Glutamatergic neuron (in vitro differentiated cells): ENCODE data around the gene EPS8L1. TPM values are rescaled to one million over a fixed set of nuclear protein-coding genes. Genes with fewer than 3 reads are reported as not detected.
"Not testable (repeated sequence)": the region's sequence is repeated elsewhere in the genome, so short reads cannot be mapped to it uniquely, and the experiment has no call there.

Experiments used
- DNase-seq: peaks from one replicate; pipeline ENCODE4 v3.0.0; 2022
- H3K27ac Mint-ChIP-seq: one replicate; pipeline ENCODE4 v1.8.0; 2020; ENCODE audit warnings: mild to moderate bottlenecking, mixed read lengths, inconsistent platforms; ENCODE audit not compliant: unreplicated experiment
- H3K27me3 Mint-ChIP-seq: one replicate; pipeline ENCODE4 v1.8.0; 2020; ENCODE audit warnings: mild to moderate bottlenecking, moderate library complexity, mixed read lengths, inconsistent platforms; ENCODE audit not compliant: unreplicated experiment
- H3K36me3 Mint-ChIP-seq: one replicate; pipeline ENCODE4 v1.8.0; 2020; ENCODE audit warnings: mild to moderate bottlenecking, mixed read lengths, inconsistent platforms; ENCODE audit not compliant: unreplicated experiment
- H3K4me1 Mint-ChIP-seq: one replicate; pipeline ENCODE4 v1.8.0; 2020; ENCODE audit warnings: mild to moderate bottlenecking, low read depth, mixed read lengths, inconsistent platforms; ENCODE audit not compliant: unreplicated experiment
- H3K4me3 Mint-ChIP-seq: one replicate; pipeline ENCODE4 v1.8.0; 2020; ENCODE audit warnings: mild to moderate bottlenecking, mixed read lengths, inconsistent platforms; ENCODE audit not compliant: unreplicated experiment
- H3K9me3 Mint-ChIP-seq: one replicate; pipeline ENCODE4 v1.8.0; 2020; ENCODE audit warnings: mild to moderate bottlenecking, moderate library complexity, mixed read lengths, inconsistent platforms; ENCODE audit not compliant: unreplicated experiment
- long read RNA-seq: library from polyadenylated mRNA; unstranded; transcript quantifications from one replicate; pipeline ENCODE4 v2.0.0, GENCODE V29; 2020; ENCODE audit not compliant: unreplicated experiment
- total RNA-seq: library from RNA; stranded (reverse); fragmentation: NEBNext Ultra II Directional; extraction: Animal tissue kit (Norgen Biotek cat#: 25700); gene quantifications from one replicate; pipeline ENCODE4 v1.2.1, GENCODE V29; 2021; ENCODE audit not compliant: unreplicated experiment
- TF ChIP-seq, protein P1 (sequence below): fragments of 200-600 bp; sonication (generic); IDR thresholded peaks from one replicate; pipeline ENCODE4 v1.5.0; 2021; ENCODE audit not compliant: partially characterized antibody, unreplicated experiment

EPS8L1 gene
- 114 TPM for total RNA-seq
- long read RNA-seq, transcript EPS8L1-206 (2 exons, 745 nt): major isoform, 86 of 92 reads
- long read RNA-seq, partial matches to known transcripts: 2 of 92 reads
- long read RNA-seq, other reads (novel, unspliced or antisense): 4 of 92 reads

DNA sequence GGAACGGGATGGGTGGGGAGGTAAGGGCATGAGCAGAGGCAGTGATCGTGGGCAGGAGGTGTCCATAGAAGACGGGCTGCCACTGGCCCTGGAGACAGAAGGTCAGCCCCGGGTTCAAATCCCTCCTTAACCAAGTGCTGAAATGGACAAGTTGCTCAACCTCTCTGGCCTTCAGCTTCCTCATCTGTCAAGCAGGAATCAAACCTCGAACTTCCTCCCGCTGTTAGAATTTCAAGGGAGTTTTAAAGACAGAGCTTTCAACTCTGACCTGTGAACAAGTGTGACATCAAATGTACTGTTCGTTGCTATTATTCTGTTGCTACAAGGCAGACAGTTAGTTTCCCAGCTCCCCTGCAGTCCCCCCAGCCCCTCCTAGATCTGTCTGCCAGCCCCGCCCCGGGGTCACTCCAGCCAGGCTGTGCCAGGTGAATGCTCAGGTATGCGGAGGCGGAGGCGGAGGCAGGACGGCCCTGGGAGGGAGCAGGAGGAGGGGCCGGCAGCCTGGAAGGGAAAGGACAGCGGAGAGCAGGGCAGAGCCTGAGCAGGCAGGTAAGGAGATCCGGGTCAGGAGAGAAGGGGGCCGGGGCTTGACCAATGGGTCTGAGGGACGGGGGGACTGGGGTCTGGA, at the start of gene EPS8L1:
TSS of gene EPS8L1 (plus strand) at position 499 of the 628 bp plus-strand sequence. CDS start 576 bp downstream, outside the sequence.
- DNase-seq: no peak
- Mint-ChIP-seq H3K36me3 (peaks cover 9% of the 10 kb centered on the region), H3K9me3 (peaks cover 17% of the 10 kb centered on the region), H3K4me3 (peak within 1 kb of the TSS; percentile 34), H3K27ac (no peak within 1 kb of the TSS), H3K27me3 (peaks cover 36% of the 10 kb centered on the region), H3K4me1 (peaks cover 3% of the 10 kb centered on the region)
- TF ChIP-seq, protein P1, sequence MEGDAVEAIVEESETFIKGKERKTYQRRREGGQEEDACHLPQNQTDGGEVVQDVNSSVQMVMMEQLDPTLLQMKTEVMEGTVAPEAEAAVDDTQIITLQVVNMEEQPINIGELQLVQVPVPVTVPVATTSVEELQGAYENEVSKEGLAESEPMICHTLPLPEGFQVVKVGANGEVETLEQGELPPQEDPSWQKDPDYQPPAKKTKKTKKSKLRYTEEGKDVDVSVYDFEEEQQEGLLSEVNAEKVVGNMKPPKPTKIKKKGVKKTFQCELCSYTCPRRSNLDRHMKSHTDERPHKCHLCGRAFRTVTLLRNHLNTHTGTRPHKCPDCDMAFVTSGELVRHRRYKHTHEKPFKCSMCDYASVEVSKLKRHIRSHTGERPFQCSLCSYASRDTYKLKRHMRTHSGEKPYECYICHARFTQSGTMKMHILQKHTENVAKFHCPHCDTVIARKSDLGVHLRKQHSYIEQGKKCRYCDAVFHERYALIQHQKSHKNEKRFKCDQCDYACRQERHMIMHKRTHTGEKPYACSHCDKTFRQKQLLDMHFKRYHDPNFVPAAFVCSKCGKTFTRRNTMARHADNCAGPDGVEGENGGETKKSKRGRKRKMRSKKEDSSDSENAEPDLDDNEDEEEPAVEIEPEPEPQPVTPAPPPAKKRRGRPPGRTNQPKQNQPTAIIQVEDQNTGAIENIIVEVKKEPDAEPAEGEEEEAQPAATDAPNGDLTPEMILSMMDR: no peak

DNA sequence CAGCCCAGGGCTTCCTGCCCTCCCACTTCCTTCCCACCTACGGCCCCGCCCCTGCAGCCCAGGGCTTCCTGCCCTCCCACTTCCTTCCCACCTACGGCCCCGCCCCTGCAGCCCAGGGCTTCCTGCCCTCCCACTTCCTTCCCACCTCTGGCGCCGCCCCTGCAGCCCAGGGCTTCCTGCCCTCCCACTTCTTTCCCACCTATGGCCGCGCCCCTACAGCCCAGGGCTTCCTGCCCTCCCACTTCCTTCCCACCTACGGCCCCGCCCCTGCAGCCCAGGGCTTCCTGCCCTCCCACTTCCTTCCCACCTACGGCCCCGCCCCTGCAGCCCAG, 48.6 kb upstream of the EPS8L1 start:
- not testable (repeated sequence) for H3K36me3 Mint-ChIP-seq, H3K4me1 Mint-ChIP-seq, H3K27me3 Mint-ChIP-seq, H3K4me3 Mint-ChIP-seq, H3K27ac Mint-ChIP-seq, DNase-seq, H3K9me3 Mint-ChIP-seq

DNA sequence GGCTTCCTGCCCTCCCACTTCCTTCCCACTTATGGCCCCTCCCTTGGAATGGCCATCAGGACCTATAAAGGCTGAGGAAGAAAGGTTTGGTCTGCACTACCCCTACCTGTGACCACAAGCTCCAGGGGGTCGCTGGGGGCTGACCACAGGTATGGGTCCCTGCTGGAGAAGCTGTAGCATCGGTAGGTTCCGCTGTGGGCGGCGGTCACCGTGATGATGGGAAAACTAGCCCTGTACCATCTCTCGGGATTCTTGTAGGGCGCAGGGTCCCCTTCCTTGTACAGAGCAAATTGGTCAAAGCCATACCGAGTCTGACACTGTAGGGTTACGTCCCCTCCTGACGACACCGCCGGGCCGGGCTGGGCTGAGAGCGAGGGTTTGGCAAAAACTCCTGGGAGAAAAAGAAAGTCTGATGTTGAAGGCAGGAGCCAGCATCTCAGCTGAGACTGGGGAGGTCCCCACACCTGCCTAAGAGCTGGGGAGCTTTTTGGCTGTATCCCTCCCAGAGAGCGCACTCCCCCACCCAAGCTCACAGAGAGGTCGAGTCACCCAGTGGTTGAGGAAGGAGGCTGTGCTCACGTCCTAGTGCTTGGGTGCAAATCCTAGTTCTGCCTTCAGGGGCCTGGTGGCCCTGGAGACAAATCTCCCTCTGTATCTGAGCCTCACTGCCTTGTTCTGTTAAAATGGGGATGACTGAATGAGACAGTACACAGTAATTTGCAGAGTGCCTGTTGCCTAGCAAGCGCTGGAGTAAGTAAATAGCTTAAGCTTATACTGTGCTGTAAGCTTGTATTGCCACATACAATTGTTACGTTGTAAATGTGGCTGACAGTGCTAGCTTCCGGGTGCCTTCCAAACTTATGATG, 48.0 kb upstream of the EPS8L1 start:
- Mint-ChIP-seq H3K9me3 (peaks cover 2% of the 10 kb centered on the region), H3K4me3 (no peak overlapping the region), H3K27me3 (no peaks in the 10 kb centered on the region), H3K27ac (no peak overlapping the region), H3K4me1 (no peaks in the 10 kb centered on the region), H3K36me3 (peaks cover 4% of the 10 kb centered on the region)
- no peak for DNase-seq
- TF ChIP-seq, protein P1: no peak

DNA sequence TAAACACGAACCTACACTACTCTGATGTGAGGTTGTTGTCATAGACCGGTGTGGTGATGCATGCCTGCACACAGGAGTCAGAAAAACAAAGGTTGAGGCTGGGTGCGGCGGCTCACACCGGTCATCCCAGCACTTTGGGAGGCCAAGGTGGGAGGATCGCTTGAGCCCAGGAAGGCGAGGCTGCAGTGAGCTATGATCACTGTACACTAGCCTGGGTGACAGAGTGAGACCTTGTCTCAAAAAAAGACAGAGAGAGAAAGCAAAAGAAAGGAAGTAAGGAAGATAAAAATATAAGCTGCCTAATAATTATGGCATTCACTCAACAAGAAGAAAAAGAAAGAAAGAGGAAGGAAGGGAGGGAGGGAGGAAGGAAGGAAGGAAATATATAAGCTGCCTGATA, 46.9 kb upstream of the EPS8L1 start:
- peaks cover 2% of the 10 kb centered on the region for H3K9me3 Mint-ChIP-seq
- no peak overlapping the region for H3K4me3 Mint-ChIP-seq

DNA sequence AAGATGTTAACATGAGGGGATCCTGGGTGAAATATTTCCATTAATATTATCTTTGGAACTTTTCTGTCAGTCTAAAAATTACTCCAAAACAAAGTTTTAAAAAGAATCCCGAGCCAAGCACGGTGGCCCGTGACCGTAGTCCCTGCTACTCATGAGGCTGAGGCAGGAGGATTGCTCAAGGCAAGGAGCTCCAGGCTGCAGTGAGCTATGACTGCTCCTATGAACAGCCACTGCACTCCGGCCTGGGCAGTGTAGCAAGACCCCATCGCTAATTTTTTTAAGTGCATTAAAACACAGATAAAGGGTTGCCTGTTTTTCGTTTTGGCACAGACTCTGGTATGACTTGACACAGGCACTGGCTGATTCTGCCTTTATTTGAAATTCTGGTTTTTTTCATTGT, 44.5 kb upstream of the EPS8L1 start:
- Mint-ChIP-seq H3K4me1 (no peaks in the 10 kb centered on the region), H3K36me3 (peaks cover 4% of the 10 kb centered on the region), H3K27me3 (no peaks in the 10 kb centered on the region), H3K4me3 (no peak overlapping the region), H3K27ac (no peak overlapping the region), H3K9me3 (peaks cover 4% of the 10 kb centered on the region)
- no peak for DNase-seq
- TF ChIP-seq, protein P1: no peak

More for the DNA sequence above, 46.9 kb upstream of the EPS8L1 start:
- H3K4me1 Mint-ChIP-seq: no peaks in the 10 kb centered on the region
- peaks cover 4% of the 10 kb centered on the region for H3K36me3 Mint-ChIP-seq
- no peak for DNase-seq
- no peak overlapping the region for H3K27ac Mint-ChIP-seq
- no peaks in the 10 kb centered on the region for H3K27me3 Mint-ChIP-seq
- TF ChIP-seq, protein P1: no peak
